Measurements from ENCODE around the gene EFS. TPM values are rescaled to one million over a fixed set of nuclear protein-coding genes. Genes with fewer than 3 reads are reported as not detected.

The EFS gene
- total RNA-seq, 2 experiments from 2014 or later = not detected

DNA sequence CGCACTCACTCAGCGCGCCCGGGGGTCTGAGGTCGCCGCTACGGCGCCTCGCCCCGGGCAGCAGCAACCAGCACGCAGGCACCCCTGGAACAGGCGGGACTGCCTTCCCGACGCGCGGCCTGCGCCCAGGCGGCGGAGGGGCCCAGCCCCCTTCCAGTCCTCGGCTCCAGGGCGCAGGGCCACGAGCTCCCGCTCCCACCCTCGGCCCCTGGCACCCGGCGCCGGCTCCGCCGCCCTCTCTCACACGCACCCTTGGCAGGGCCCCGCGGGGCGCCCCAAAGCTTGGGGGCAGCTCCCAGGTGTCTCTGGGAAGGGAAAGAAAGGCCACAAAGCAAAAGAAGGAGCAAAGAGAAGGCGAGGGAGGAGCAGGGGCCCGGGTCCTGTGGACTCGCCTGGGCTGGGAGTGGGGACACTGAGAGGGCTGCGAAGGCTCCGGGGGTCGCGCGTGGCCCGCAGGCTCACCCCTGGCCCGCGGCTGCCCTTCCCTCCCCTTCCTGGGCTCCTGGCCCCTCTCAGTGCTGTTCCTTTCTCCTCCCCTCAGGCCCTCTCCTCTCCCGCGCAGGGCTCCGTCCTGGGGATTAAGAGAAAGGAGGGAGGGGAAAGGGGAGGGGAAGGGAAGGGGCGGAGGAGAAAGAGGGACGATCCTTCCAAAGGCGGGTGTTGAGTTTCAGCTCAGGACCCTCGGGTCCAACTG is 907 bp upstream of the EFS start:
- Mint-ChIP-seq H3K4me1 (no peaks in the 10 kb centered on the region), H3K9me3 (no peaks in the 10 kb centered on the region), H3K27me3 (peaks cover 51% of the 10 kb centered on the region), H3K36me3 (no peaks in the 10 kb centered on the region), H3K27ac (no peak overlapping the region), H3K4me3 (no peak overlapping the region)
- POLR2A ChIA-PET = no interaction called here
- no peak for ATAC-seq (ENCODE audit: low read depth)
- DNase-seq = no peak

DNA sequence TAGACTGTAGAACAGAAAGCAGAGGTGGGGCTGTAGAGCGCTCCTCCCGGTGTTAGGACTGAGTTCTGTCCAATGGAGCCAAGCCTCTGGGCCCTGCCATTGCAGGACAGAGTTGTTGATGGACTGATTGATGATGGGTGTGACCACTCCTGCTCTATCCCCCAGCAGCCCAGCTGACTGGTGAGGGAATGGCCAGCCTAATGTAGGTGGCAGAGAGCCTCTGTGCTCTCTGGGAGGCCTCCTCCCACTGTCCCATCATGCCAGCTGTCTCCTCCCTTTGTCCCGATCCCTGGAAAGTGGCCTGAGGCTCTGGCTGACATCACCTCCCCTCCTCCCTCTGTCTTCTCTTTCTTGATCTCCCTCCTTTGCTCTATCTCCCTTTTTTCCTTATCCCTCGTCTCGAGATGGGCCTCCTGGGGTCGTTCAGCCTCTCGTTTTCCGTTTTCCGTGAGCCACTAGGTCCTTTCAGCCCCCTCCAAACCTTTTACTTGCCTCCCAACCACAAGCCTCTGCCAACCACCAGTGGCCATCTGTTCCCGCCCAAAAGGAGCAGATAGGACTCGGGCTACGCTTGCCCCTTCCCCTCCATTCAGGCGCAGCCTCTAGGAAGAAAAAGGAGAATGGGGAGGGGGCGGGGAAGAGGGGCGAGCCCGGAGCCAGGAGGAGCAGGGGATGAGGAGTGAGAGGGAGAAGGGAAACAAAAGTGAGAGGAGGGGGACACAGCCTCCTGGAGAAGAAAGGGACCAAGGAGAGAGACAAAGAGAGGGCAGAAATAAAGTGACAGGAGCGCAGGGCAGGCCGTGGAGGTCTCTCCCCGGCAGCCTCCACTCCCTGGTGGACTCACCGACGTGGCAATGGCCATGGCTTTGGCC is 572 bp downstream of the EFS start:
- peak overlapping the region; percentile 9 for H3K4me3 Mint-ChIP-seq
- H3K36me3 Mint-ChIP-seq = no peaks in the 10 kb centered on the region
- H3K9me3 Mint-ChIP-seq = no peaks in the 10 kb centered on the region
- H3K4me1 Mint-ChIP-seq = no peaks in the 10 kb centered on the region
- ATAC-seq (ENCODE audit: low read depth) (no peak), DNase-seq (no peak)
- peaks cover 50% of the 10 kb centered on the region for H3K27me3 Mint-ChIP-seq
- POLR2A ChIA-PET = no interaction called here
- H3K27ac Mint-ChIP-seq = no peak overlapping the region

DNA sequence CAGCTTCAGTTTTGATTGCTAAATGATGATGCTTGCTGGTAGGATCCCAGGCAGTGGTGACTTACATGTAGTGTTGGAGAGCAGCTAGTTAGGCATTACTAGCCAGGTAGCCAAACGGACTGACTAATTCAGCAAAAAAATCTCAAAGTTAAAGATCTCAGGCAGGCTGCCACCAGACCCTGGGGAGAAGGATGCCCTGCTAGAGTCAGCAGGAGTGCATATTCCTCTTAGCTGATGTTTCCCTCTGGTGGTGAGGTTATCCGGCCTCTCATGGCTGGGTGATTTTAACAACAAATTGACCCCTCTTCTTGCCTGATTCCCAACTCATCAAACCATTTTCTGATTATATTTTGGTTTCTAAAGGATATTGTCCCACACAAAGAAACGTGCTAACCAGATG is 2.8 kb downstream of the EFS start:
- POLR2A ChIA-PET = no interaction called here
- Mint-ChIP-seq H3K9me3 (no peaks in the 10 kb centered on the region), H3K4me3 (no peak overlapping the region), H3K27ac (no peak overlapping the region), H3K36me3 (no peaks in the 10 kb centered on the region), H3K27me3 (peaks cover 33% of the 10 kb centered on the region), H3K4me1 (no peaks in the 10 kb centered on the region)
- DNase-seq (no peak), ATAC-seq (ENCODE audit: low read depth) (no peak)

- Mint-ChIP-seq H3K36me3 (no peaks in the 10 kb centered on the region), H3K9me3 (no peaks in the 10 kb centered on the region), H3K4me1 (no peaks in the 10 kb centered on the region), H3K4me3 (no peak overlapping the region), H3K27ac (no peak overlapping the region), H3K27me3 (peaks cover 29% of the 10 kb centered on the region)
- POLR2A ChIA-PET = no interaction called here
- ATAC-seq (ENCODE audit: low read depth) = no peak
- DNase-seq = no peak
Observed at GRCh38 chr14:23361763-23362162, 3.2 kb downstream of the EFS start.

DNA sequence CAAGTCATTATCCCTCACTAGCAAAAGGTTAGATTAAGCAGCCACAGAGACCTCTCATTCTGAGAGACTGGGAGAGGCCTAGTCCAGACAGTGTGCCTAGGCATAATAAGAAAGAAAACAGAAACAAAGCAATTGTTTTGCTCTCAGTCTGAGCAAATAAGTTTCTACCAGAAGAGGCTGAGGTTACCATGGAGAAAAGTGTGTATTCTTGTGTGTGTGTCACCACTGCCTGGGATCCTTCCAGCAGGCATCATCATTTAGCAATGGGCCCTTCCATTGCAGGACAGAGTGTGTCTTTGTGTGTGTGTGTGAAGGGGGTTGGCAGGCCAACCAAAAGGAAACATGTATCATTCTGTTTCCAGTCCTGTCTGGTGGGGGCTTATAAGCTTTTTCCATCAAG is 3.7 kb downstream of the EFS start:
- Mint-ChIP-seq H3K4me1 (no peaks in the 10 kb centered on the region), H3K4me3 (no peak overlapping the region), H3K27me3 (peaks cover 24% of the 10 kb centered on the region), H3K27ac (no peak overlapping the region), H3K36me3 (no peaks in the 10 kb centered on the region), H3K9me3 (no peaks in the 10 kb centered on the region)
- DNase-seq (no peak), ATAC-seq (ENCODE audit: low read depth) (no peak)
- POLR2A ChIA-PET = no interaction called here

GRCh38 chr14:23360496-23360895 is 4.5 kb downstream of the EFS start:
- no peaks in the 10 kb centered on the region for H3K9me3 Mint-ChIP-seq
- H3K36me3 Mint-ChIP-seq = no peaks in the 10 kb centered on the region
- H3K27me3 Mint-ChIP-seq = peaks cover 24% of the 10 kb centered on the region
- DNase-seq = no peak
- H3K27ac Mint-ChIP-seq = no peak overlapping the region
- no peak for ATAC-seq (ENCODE audit: low read depth)
- no peaks in the 10 kb centered on the region for H3K4me1 Mint-ChIP-seq
- POLR2A ChIA-PET = no interaction called here
- H3K4me3 Mint-ChIP-seq = no peak overlapping the region

GRCh38 chr14:23359722-23360447 is 5.1 kb downstream of the EFS start:
- Mint-ChIP-seq H3K4me3 (no peak overlapping the region), H3K4me1 (no peaks in the 10 kb centered on the region), H3K36me3 (no peaks in the 10 kb centered on the region), H3K9me3 (no peaks in the 10 kb centered on the region), H3K27ac (no peak overlapping the region), H3K27me3 (peaks cover 26% of the 10 kb centered on the region)
- no peak for DNase-seq
- POLR2A ChIA-PET = no interaction called here
- ATAC-seq (ENCODE audit: low read depth) = no peak

GRCh38 chr14:23359167-23359626 is 5.8 kb downstream of the EFS start:
- ATAC-seq (ENCODE audit: low read depth) = no peak
- no peak overlapping the region for H3K27ac Mint-ChIP-seq

GRCh38 chr14:23358553-23359166 is 6.3 kb downstream of the EFS start:
- DNase-seq (no peak), ATAC-seq (ENCODE audit: low read depth) (no peak)
- Mint-ChIP-seq H3K36me3 (no peaks in the 10 kb centered on the region), H3K4me1 (no peaks in the 10 kb centered on the region), H3K9me3 (no peaks in the 10 kb centered on the region), H3K27ac (no peak overlapping the region), H3K4me3 (no peak overlapping the region), H3K27me3 (peaks cover 26% of the 10 kb centered on the region)
- POLR2A ChIA-PET = no interaction called here

More at GRCh38 chr14:23359167-23359626, 5.8 kb downstream of the EFS start:
- DNase-seq = no peak
- Mint-ChIP-seq H3K36me3 (no peaks in the 10 kb centered on the region), H3K4me1 (no peaks in the 10 kb centered on the region), H3K4me3 (no peak overlapping the region), H3K9me3 (no peaks in the 10 kb centered on the region), H3K27me3 (peaks cover 26% of the 10 kb centered on the region)
- POLR2A ChIA-PET = no interaction called here

DNA sequence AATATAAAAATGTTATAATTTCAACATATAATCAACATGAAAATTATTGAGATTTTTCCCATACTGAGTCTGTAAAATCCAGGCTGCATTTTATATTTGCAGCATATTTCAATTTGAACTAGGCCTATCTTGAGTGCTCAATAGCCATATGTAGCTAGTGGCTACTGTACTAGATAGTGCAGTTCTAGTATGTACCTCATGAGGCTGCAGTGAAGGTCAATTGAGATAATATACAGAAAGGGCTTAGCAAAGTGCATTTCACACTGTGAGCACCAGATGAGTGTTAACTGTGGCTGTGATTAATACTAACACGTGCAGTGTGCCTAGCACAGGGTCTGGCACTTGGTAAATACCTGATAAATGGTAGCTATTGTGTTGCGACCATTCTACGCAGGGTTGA is 6.9 kb downstream of the EFS start:
- Mint-ChIP-seq H3K4me3 (no peak overlapping the region), H3K9me3 (no peaks in the 10 kb centered on the region), H3K27ac (no peak overlapping the region), H3K4me1 (peaks cover under 1% of the 10 kb centered on the region), H3K27me3 (peaks cover 26% of the 10 kb centered on the region), H3K36me3 (no peaks in the 10 kb centered on the region)
- DNase-seq (no peak), ATAC-seq (ENCODE audit: low read depth) (no peak)
- POLR2A ChIA-PET = no interaction called here

DNA sequence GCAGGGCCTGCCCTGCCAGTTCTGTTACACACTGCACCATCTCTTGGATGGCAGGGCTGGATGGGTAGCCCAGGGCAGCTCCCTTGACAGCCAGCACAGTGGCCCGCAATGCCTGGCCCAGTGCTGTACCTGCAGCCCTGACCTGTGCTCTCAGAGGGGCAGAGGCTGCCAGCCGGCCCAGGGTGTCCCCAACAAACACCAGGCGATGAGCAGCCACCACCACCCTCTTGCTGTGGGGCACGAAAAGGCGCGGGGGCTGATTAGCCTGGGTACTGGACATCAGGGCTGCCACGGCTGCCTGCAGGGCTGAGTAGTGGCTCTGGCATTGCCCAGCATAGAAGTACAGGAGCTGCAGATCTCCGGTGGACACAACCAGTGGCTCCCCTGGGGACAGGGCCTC is 7.7 kb downstream of the EFS start:
- H3K4me3 Mint-ChIP-seq = no peak overlapping the region
- H3K9me3 Mint-ChIP-seq = no peaks in the 10 kb centered on the region
- POLR2A ChIA-PET = no interaction called here
- no peak overlapping the region for H3K27ac Mint-ChIP-seq
- DNase-seq (no peak), ATAC-seq (ENCODE audit: low read depth) (no peak)
- no peaks in the 10 kb centered on the region for H3K36me3 Mint-ChIP-seq
- H3K27me3 Mint-ChIP-seq = peaks cover 26% of the 10 kb centered on the region
- H3K4me1 Mint-ChIP-seq = peaks cover 4% of the 10 kb centered on the region

DNA sequence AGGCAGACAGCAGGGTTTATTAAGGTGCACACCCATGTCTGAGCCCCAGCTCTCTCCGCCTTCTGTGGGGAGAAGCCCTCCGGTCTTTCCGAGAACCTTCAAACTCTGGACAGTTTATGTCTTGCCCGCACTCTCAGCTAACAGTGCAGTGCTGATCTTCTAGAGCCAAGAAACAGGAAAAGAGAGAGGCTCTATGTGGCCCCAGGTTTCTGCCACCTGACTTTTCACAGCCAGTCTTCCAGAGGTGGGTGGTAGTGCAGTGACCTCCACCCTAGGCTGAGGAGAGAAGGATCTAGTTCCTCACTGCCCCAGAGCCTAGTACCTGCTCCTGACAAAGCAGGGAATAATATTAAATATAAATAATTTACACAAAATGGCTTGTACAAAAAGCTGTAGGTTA is 8.3 kb downstream of the EFS start:
- Mint-ChIP-seq H3K4me3 (no peak overlapping the region), H3K27ac (no peak overlapping the region), H3K4me1 (peaks cover 4% of the 10 kb centered on the region), H3K36me3 (no peaks in the 10 kb centered on the region), H3K9me3 (no peaks in the 10 kb centered on the region), H3K27me3 (peaks cover 26% of the 10 kb centered on the region)
- POLR2A ChIA-PET = no interaction called here
- DNase-seq (no peak), ATAC-seq (ENCODE audit: low read depth) (no peak)

DNA sequence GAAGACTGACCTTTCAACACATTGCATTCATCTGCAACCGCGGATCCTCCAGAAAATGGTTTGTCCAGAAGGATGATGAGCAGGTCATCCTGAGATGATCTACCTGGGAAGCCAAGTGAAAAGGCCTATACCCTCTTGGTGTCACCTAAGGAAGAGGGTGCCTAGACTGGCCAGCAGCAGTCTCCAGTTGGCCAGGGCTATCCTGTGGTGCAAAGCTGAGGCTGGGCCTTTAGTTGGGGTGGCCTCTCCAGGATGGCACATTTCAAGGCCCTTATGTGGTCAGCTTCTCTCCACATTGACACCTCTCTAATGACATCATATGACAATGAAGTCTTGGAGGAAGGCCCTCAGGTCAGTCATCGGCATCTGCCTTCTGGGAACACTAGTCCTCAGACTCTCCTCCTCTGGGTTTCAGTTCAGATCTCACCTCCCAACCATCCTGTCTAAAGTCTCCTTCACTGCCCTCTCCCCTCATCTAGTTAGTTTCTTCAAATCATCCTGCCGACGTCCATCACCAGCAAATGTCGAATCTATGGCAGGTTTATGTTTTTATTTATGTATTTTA is 9.0 kb downstream of the EFS start:
- no peak for DNase-seq
- H3K36me3 Mint-ChIP-seq = peaks cover 2% of the 10 kb centered on the region
- peaks cover 6% of the 10 kb centered on the region for H3K4me1 Mint-ChIP-seq
- no peak overlapping the region for H3K4me3 Mint-ChIP-seq
- H3K27me3 Mint-ChIP-seq = peaks cover 33% of the 10 kb centered on the region
- POLR2A ChIA-PET = no interaction called here
- H3K27ac Mint-ChIP-seq = no peak overlapping the region
- H3K9me3 Mint-ChIP-seq = no peaks in the 10 kb centered on the region
- ATAC-seq (ENCODE audit: low read depth) = no peak

Data from activated naive CD8-positive, alpha-beta T cell treated with anti-CD3 and anti-CD28 coated beads, Interleukin-2, amount 10 ng/mL, durations not matched to agents 7 days and 5 days (primary cell).